Stomach (tissue), 9 donors: Measurements from ENCODE around the gene PRKACA. TPM values are rescaled to one million over a fixed set of nuclear protein-coding genes. Genes with fewer than 3 reads are reported as not detected.

Experiments
- DNase-seq, 2 donors: peaks; one replicate each; pipeline versions ENCODE4 v3.0.0 to v3.0.0-alpha.2; 2013 to 2019
- H3K27ac ChIP-seq, 5 donors: fragments of 200-600 bp in 4 of 5; sonication (generic) in 4 of 5; one replicate each; pipeline ENCODE4 v1.5.1; 2013 to 2019; ENCODE audit warnings: mild to moderate bottlenecking in 1 of 5, moderate library complexity in 1 of 5
- H3K27me3 ChIP-seq, 3 donors: fragments of 200-600 bp; sonication (generic); one replicate each; pipeline ENCODE4 v1.5.1; 2017 to 2019; ENCODE audit warnings: mixed run types in 1 of 3
- H3K36me3 ChIP-seq, 4 donors: fragments of 200-600 bp; sonication (generic); 1 replicate in 3 of 4; 2 replicates in 1 of 4; pipeline ENCODE4 v1.5.1; 2016 to 2019
- H3K4me1 ChIP-seq, 4 donors: fragments of 200-600 bp; sonication (generic); one replicate each; pipeline ENCODE4 v1.5.1; 2016 to 2019
- H3K4me3 ChIP-seq, 4 donors: fragments of 200-600 bp; sonication (generic) in 3 of 4; one replicate each; pipeline ENCODE4 v1.5.1; 2016 to 2019; ENCODE audit warnings: mild to moderate bottlenecking in 1 of 4
- H3K9me3 ChIP-seq, 4 donors: fragments of 200-600 bp; sonication (generic); one replicate each; pipeline ENCODE4 v1.5.1; 2016 to 2019
- EP300 ChIP-seq: sonication (generic); formaldehyde crosslinking; IDR thresholded peaks from one replicate; pipeline ENCODE4 v1.6.1; 2017; ENCODE audit warnings: antibody characterized with exemption
- POLR2A ChIP-seq, 4 donors: fragments of 450-650 bp; IDR thresholded peaks; one replicate each; pipeline ENCODE4 v1.6.1; 2016; ENCODE audit warnings: antibody characterized with exemption in 4 of 4, control low read depth in 2 of 4, mild to moderate bottlenecking in 1 of 4, moderate library complexity in 1 of 4
- POLR2AphosphoS5 ChIP-seq, 3 donors: sonication (generic); formaldehyde crosslinking; IDR thresholded peaks; one replicate each; pipeline ENCODE4 v1.6.1; 2016; ENCODE audit warnings: antibody characterized with exemption in 3 of 3
- WGBS, 5 donors: extraction: QIAGEN DNeasy Blood & Tissue Kit in 3 of 5; methylation state at CpG; one replicate each; pipeline versions ENCODE4 v1.1.5 to v1.1.7; 2013 to 2018; 5-methylcytosine and 5-hydroxymethylcytosine counted together
- intact Hi-C: fragments of 100-400 bp; cut with DNase I; formaldehyde crosslinking; loops from one replicate; pipeline ENCODE4 v1.15.1; 2023; ENCODE audit warnings: low total_unique reads
- polyA plus RNA-seq, 3 donors: library from polyadenylated mRNA; stranded (reverse); fragments of 200-250 nt; gene quantifications; one replicate each; pipeline ENCODE4 v1.2.3, GENCODE V29; 2013
- total RNA-seq, 5 donors: library from RNA; depleted of rRNA; stranded (reverse); fragments of >200 nt; gene quantifications; one replicate each; pipeline versions ENCODE4 v1.1.0 to v1.2.3, GENCODE V29; 2014 to 2016
- TF ChIP-seq, protein P1 (sequence below), 7 experiments: fragments of 450-650 bp in 4 of 7; fragments of 200-600 bp in 3 of 7; sonication (generic) in 3 of 7; IDR thresholded peaks; one replicate each; pipeline ENCODE4 v1.5.1; 2016 to 2019; ENCODE audit warnings: antibody characterized with exemption in 7 of 7, control low read depth in 2 of 7, mild to moderate bottlenecking in 1 of 7
- donor health status: healthy with polysubstance abuse.
- donor health status: Bipolar disorder and iron deficiency.
- donor health status: healthy.

Gene PRKACA
- total and polyA plus RNA-seq, 8 donors = 14.7 to 159 (median 29.9) TPM

DNA sequence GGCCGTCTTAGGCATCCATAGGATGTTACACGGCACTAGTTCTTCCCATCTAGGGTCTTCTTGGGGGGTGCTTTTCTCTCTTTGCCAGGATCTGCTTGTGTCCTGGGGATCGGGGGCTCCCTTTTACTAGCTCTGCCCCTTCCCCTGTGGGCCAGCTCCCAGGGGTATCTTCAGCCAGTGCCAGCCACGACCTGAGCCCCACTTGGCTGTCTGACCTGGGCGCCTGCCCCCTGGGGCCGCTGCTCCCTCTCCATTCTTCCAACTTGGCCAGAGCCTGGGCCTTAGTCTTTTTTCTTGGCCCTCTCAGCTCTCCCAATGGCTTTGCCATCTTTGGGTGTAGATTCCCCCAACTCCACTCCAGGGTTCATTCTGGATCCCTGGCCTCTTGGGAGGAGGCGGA, 3.1 kb downstream of the PRKACA start:
- H3K36me3 ChIP-seq = peaks cover 0 to 5% (median under 1%) of the 10 kb centered on the region in 4 donors
- no peaks in the 10 kb centered on the region for H3K27me3 ChIP-seq
- DNase-seq = no peak
- H3K9me3 ChIP-seq = no peaks in the 10 kb centered on the region
- no peak overlapping the region for H3K4me3 ChIP-seq
- peaks cover 57 to 82% (median 72%) of the 10 kb centered on the region in 4 donors for H3K4me1 ChIP-seq
- WGBS, 5 donors = 86 to 97% (median 88%) methylated on average over 7 of the region's 7 CpGs
- intact Hi-C loops = no loop called here
- peak overlapping the region; percentile 26 to 99 (median 84) for H3K27ac ChIP-seq
- no peak for TF ChIP-seq POLR2A (IDR thresholded peaks at IDR 0.05)
- TF ChIP-seq, protein P1, sequence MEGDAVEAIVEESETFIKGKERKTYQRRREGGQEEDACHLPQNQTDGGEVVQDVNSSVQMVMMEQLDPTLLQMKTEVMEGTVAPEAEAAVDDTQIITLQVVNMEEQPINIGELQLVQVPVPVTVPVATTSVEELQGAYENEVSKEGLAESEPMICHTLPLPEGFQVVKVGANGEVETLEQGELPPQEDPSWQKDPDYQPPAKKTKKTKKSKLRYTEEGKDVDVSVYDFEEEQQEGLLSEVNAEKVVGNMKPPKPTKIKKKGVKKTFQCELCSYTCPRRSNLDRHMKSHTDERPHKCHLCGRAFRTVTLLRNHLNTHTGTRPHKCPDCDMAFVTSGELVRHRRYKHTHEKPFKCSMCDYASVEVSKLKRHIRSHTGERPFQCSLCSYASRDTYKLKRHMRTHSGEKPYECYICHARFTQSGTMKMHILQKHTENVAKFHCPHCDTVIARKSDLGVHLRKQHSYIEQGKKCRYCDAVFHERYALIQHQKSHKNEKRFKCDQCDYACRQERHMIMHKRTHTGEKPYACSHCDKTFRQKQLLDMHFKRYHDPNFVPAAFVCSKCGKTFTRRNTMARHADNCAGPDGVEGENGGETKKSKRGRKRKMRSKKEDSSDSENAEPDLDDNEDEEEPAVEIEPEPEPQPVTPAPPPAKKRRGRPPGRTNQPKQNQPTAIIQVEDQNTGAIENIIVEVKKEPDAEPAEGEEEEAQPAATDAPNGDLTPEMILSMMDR (IDR thresholded peaks at IDR 0.05) = no peak
- no peak for TF ChIP-seq POLR2AphosphoS5 (IDR thresholded peaks at IDR 0.05)
- no peak for TF ChIP-seq EP300

DNA sequence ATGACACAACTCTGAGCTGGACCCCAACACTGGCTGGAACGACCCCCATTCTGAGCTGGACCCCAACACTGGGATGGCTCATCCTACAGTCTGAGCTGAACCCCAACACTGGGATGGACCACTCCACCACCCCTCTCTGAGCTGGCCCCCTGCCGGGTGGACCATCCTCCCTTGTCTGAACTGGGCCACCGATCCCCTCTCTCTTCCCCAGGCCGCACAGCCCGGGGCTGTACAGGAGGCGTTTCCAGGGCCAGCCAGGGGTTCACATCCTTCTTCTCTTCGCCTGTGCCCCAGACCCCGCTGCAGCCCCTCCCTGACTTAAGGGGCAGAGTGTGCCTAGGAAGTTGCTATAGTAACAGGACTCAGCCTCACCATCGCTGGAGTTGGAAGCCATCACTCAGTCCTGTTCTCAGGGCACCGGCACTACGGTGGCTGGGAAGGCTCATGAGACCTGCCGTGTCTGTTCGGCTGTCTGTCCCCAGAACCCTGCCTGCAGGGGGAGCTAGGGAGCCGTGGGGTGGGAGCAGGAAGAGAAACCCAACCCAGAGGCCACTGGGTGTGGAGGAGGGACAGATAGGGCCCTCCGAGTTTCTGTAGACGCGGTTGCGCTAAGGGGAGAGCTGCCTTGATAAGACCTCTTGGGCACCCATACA, 3.7 kb downstream of the PRKACA start:
- Histone ChIP-seq H3K4me3 (no peak overlapping the region), H3K27me3 (no peaks in the 10 kb centered on the region), H3K36me3 (peaks cover 0 to 6% (median 3%) of the 10 kb centered on the region in 4 donors), H3K4me1 (peaks cover 52 to 77% (median 66%) of the 10 kb centered on the region in 4 donors), H3K9me3 (no peaks in the 10 kb centered on the region), H3K27ac (peak overlapping the region; percentile 45 to 99 (median 84))
- DNase-seq = no peak
- TF ChIP-seq, protein P1 (IDR thresholded peaks at IDR 0.05) = no peak
- no peak for TF ChIP-seq POLR2A (IDR thresholded peaks at IDR 0.05)
- TF ChIP-seq EP300 = no peak
- no peak for TF ChIP-seq POLR2AphosphoS5 (IDR thresholded peaks at IDR 0.05)
- 82 to 85% (median 84%) methylated on average over 17 to 18 of the region's 18 CpGs for WGBS, 5 donors
- intact Hi-C loops = no loop called here

DNA sequence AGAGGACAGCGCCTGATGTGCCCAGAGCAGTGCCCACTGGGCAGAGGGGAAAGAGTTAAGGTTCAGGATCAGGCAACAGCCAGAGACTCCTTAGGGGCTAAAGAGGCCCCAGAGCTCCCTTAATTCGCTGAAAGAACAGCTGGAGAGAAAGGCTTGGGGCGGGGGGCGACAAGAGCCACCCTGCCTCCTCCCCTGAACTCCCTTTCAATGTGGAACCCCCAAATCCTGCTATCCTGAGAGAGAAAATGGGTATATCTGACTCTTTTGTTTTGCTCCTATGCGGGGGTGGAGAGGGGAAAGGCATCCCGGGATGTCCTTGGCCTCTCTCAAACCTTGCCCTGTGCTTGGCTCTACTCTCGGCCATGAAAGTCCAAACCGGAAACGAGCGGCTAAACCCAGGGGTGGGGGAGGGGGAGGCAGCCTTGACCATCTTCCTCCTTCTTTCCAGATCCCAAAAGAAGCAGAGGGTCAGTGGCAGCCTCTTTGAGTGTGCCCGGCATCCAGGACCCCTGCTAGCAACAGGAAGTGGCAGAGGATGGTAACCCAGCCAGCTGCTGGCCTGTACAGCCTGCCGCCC, 4.7 kb downstream of the PRKACA start:
- Histone ChIP-seq H3K27me3 (no peaks in the 10 kb centered on the region), H3K36me3 (peaks cover 0 to 10% (median 4%) of the 10 kb centered on the region in 4 donors), H3K27ac (peak overlapping the region; percentile 45 to 99 (median 84)), H3K9me3 (no peaks in the 10 kb centered on the region), H3K4me3 (peak overlapping the region; percentile 0 to 13 (median 4)), H3K4me1 (peaks cover 45 to 74% (median 61%) of the 10 kb centered on the region in 4 donors)
- intact Hi-C loops = no loop called here
- DNase-seq = peak in 1 of 2 donors; percentile 60
- TF ChIP-seq POLR2A (IDR thresholded peaks at IDR 0.05) = no peak
- TF ChIP-seq, protein P1 (IDR thresholded peaks at IDR 0.05) = no peak
- no peak for TF ChIP-seq EP300
- TF ChIP-seq POLR2AphosphoS5 (IDR thresholded peaks at IDR 0.05) = no peak
- 41 to 61% (median 51%) methylated on average over 11 to 12 of the region's 12 CpGs for WGBS, 5 donors

- intact Hi-C loops = no loop called here
- no peak for DNase-seq
- Histone ChIP-seq H3K36me3 (peaks cover 0 to 17% (median 10%) of the 10 kb centered on the region in 4 donors), H3K9me3 (no peaks in the 10 kb centered on the region), H3K27ac (peak overlapping the region in 4 of 5 donors; percentile 58 to 99 (median 90)), H3K4me1 (peaks cover 45 to 80% (median 63%) of the 10 kb centered on the region in 4 donors), H3K27me3 (no peaks in the 10 kb centered on the region), H3K4me3 (peak overlapping the region in 2 of 4 donors; percentile 6 to 13)
- 57 to 71% (median 69%) methylated on average over 4 to 12 of the region's 12 CpGs for WGBS, 5 donors
- TF ChIP-seq POLR2A (IDR thresholded peaks at IDR 0.05) = no peak
- no peak for TF ChIP-seq POLR2AphosphoS5 (IDR thresholded peaks at IDR 0.05)
- no peak for TF ChIP-seq EP300
- TF ChIP-seq, protein P1 (IDR thresholded peaks at IDR 0.05) = no peak
Measured at GRCh38 chr19:14112051-14112808, 5.3 kb downstream of the PRKACA start.
